NOMO-1 treated with dmso at 0.1 percent for 144 hours (cell line): ENCODE data around the gene HERC4.
"Not testable (repeated sequence)": the region's sequence is repeated elsewhere in the genome, so short reads cannot be mapped to it uniquely, and the experiment has no call there.

Source experiments
- DNase-seq: peaks from one replicate; lab custom pipeline; 2025; ENCODE audit not compliant: unreplicated experiment; lab: John Stamatoyannopoulos, UW

The HERC4 gene

GRCh38 chr10:67884313-67884841 is 190.7 kb downstream of the HERC4 start, which contains the start of gene SIRT1:
Gene SIRT1, plus strand, starts transcription at chr10:67884656. Its CDS starts 66 bp downstream, at chr10:67884722.
- DNase-seq: peak; percentile 97

GRCh38 chr10:67883710-67884312 is 191.3 kb downstream of the HERC4 start:
- DNase-seq: no peak

GRCh38 chr10:67878133-67878532 is 196.9 kb downstream of the HERC4 start:
- no peak for DNase-seq

GRCh38 chr10:67877421-67877820 is 197.7 kb downstream of the HERC4 start:
- not testable (repeated sequence) for DNase-seq

- DNase-seq: no peak
Observed at GRCh38 chr10:67875340-67876238, 199.5 kb downstream of the HERC4 start.
